ENCODE data around the gene UNC13A. TPM values are rescaled to one million over a fixed set of nuclear protein-coding genes. Genes with fewer than 3 reads are reported as not detected.
"Not testable (repeated sequence)": the region's sequence is repeated elsewhere in the genome, so short reads cannot be mapped to it uniquely, and the experiment has no call there.

UNC13A gene
- total RNA-seq, 4 donors from 2014 or later: 0.09 to 0.24 (median 0.14) TPM

- peak; percentile 96 for ATAC-seq (ENCODE audit: low FRiP score)
- TF ChIP-seq, protein P1, sequence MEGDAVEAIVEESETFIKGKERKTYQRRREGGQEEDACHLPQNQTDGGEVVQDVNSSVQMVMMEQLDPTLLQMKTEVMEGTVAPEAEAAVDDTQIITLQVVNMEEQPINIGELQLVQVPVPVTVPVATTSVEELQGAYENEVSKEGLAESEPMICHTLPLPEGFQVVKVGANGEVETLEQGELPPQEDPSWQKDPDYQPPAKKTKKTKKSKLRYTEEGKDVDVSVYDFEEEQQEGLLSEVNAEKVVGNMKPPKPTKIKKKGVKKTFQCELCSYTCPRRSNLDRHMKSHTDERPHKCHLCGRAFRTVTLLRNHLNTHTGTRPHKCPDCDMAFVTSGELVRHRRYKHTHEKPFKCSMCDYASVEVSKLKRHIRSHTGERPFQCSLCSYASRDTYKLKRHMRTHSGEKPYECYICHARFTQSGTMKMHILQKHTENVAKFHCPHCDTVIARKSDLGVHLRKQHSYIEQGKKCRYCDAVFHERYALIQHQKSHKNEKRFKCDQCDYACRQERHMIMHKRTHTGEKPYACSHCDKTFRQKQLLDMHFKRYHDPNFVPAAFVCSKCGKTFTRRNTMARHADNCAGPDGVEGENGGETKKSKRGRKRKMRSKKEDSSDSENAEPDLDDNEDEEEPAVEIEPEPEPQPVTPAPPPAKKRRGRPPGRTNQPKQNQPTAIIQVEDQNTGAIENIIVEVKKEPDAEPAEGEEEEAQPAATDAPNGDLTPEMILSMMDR (IDR thresholded peaks at IDR 0.05): no peak
- peak; percentile 100 for DNase-seq (ENCODE audit: low spot score)
Measured at GRCh38 chr19:17555480-17555928, 132.7 kb downstream of the UNC13A start, which contains the start of gene COLGALT1. COLGALT1 (plus strand) TSS chr19:17555649; CDS start chr19:17555714, 65 bp downstream.

- ATAC-seq (ENCODE audit: low FRiP score) (no peak), DNase-seq (ENCODE audit: low spot score) (no peak)
- TF ChIP-seq, protein P1 (IDR thresholded peaks at IDR 0.05): no peak
Measured at GRCh38 chr19:17554968-17555479, 133.1 kb downstream of the UNC13A start.

DNA sequence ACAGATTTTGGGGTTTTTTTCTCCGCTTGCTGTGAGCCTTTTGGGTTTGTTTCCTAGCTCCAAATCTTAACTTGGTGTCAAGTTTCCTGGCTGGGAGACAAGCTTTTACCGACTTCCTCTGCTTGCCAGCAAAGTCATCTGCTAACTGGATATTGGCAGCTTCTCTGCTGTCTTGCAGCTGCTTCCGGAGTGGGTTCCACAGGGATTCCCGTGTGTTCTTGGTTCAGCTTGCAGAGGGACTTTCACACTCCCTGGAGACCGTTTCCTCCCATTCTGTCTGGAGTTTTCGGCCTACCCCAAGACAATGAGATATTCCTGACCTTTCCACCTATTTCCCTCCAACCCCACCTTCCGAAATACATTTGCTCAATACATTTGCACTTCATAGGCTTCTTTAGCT is 134.9 kb downstream of the UNC13A start:
- TF ChIP-seq, protein P1 (IDR thresholded peaks at IDR 0.05): no peak
- ATAC-seq (ENCODE audit: low FRiP score) (no peak), DNase-seq (ENCODE audit: low spot score) (no peak)

- not testable (repeated sequence) for ATAC-seq (ENCODE audit: low FRiP score)
Measured at GRCh38 chr19:17552735-17553134, 135.4 kb downstream of the UNC13A start.

More at GRCh38 chr19:17552735-17553134, 135.4 kb downstream of the UNC13A start:
- not testable (repeated sequence) for DNase-seq (ENCODE audit: low spot score)

Other genes starting within 250 kb of the UNC13A start
- 1 to 10 TPM in 1 of 4 donors, under 1 TPM in 2, not detected in 1; 0.38 to 1.9 (median 0.46) TPM for gene TMEM221, start 239.7 kb downstream of the UNC13A start, total RNA-seq
- not detected for gene NXNL1, start 227.4 kb downstream of the UNC13A start, total RNA-seq
- 10 to 100 TPM; 26.6 to 52.8 (median 40.4) TPM for gene SLC27A1, start 217.8 kb downstream of the UNC13A start, total RNA-seq
- gene PGLS, start 176.7 kb downstream of the UNC13A start, total RNA-seq: 10 to 100 TPM; 57.8 to 92.5 (median 69.0) TPM
- gene COLGALT1, start 132.7 kb downstream of the UNC13A start, total RNA-seq: 100 to 1,000 TPM in 3 of 4 donors, 10 to 100 TPM in 1; 70.0 to 141 (median 115) TPM
- 10 to 100 TPM; 19.4 to 35.9 (median 23.8) TPM for gene MAP1S, start 31.1 kb upstream of the UNC13A start, total RNA-seq
- 1 to 10 TPM; 3.1 to 7.4 (median 4.9) TPM for gene FCHO1, start 63.1 kb upstream of the UNC13A start, total RNA-seq
- gene B3GNT3, start 106.8 kb upstream of the UNC13A start, total RNA-seq: under 1 TPM in 2 of 4 donors, not detected in 2; 0.19 to 0.32 TPM
- gene INSL3, start 133.2 kb upstream of the UNC13A start, total RNA-seq: 1 to 10 TPM in 1 of 4 donors, not detected in 3; 2.7 TPM
- 10 to 100 TPM in 2 of 4 donors, 1 to 10 TPM in 2; 2.3 to 25.1 (median 13.4) TPM for gene JAK3, start 159.6 kb upstream of the UNC13A start, total RNA-seq
- gene RPL18A, start 171.6 kb upstream of the UNC13A start, total RNA-seq: 1,000 to 10,000 TPM; 1,225 to 1,599 (median 1,335) TPM
- gene SLC5A5, start 183.6 kb upstream of the UNC13A start, total RNA-seq: under 1 TPM in 1 of 4 donors, not detected in 3; 0.09 TPM
- gene CCDC124, start 244.7 kb upstream of the UNC13A start, total RNA-seq: 10 to 100 TPM; 34.7 to 73.4 (median 49.5) TPM